Skeletal muscle satellite cell (primary cell): Measurements from ENCODE around the gene GPALPP1.
"Not testable (repeated sequence)": the region's sequence is repeated elsewhere in the genome, so short reads cannot be mapped to it uniquely, and the experiment has no call there.

Source experiments
- H3K27me3 ChIP-seq: 2 replicates; pipeline ENCODE4 v1.7.0; 2013; ENCODE audit warnings: low read length; ENCODE audit not compliant: control insufficient read depth, insufficient read depth
- H3K36me3 ChIP-seq: 2 replicates; pipeline ENCODE4 v1.7.0; 2013; ENCODE audit warnings: mild to moderate bottlenecking, control low read depth, low read length; ENCODE audit not compliant: insufficient read depth
- H3K4me1 ChIP-seq: 2 replicates; pipeline ENCODE4 v1.7.0; 2013; ENCODE audit warnings: low read length; ENCODE audit not compliant: control insufficient read depth, insufficient read depth
- H3K4me2 ChIP-seq: 2 replicates; pipeline ENCODE4 v1.7.0; 2013; ENCODE audit warnings: mild to moderate bottlenecking, low read length
- H3K4me3 ChIP-seq: 2 replicates; pipeline ENCODE4 v1.7.0; 2013; ENCODE audit warnings: low read length
- H3K9ac ChIP-seq: 2 replicates; pipeline ENCODE4 v1.7.0; 2013; ENCODE audit warnings: mild to moderate bottlenecking, low read depth, low read length, moderate library complexity
- H3K9me3 ChIP-seq: replicated peaks from 2 replicates; pipeline ENCODE4 v1.7.0; 2013; ENCODE audit warnings: mild to moderate bottlenecking, control low read depth, low read length

Gene GPALPP1

GRCh38 chr13:45011198-45011597 lies 21.9 kb downstream of the GPALPP1 start:
- H3K9me3 ChIP-seq = no peaks in the 10 kb centered on the region
- H3K27me3 ChIP-seq = no peaks in the 10 kb centered on the region
- H3K4me3 ChIP-seq = no peak overlapping the region
- no peak overlapping the region for H3K4me2 ChIP-seq
- no peak overlapping the region for H3K9ac ChIP-seq
- no peaks in the 10 kb centered on the region for H3K4me1 ChIP-seq
- peaks cover 33% of the 10 kb centered on the region for H3K36me3 ChIP-seq

- Histone ChIP-seq H3K27me3 (no peaks in the 10 kb centered on the region), H3K4me2 (no peak overlapping the region), H3K4me1 (no peaks in the 10 kb centered on the region), H3K9ac (no peak overlapping the region), H3K36me3 (peaks cover 23% of the 10 kb centered on the region), H3K9me3 (no peaks in the 10 kb centered on the region), H3K4me3 (no peak overlapping the region)
Measured at GRCh38 chr13:45015300-45015699, 26.0 kb downstream of the GPALPP1 start.

GRCh38 chr13:45016792-45017425 lies 27.6 kb downstream of the GPALPP1 start:
- peaks cover 22% of the 10 kb centered on the region for H3K36me3 ChIP-seq
- no peaks in the 10 kb centered on the region for H3K9me3 ChIP-seq
- H3K27me3 ChIP-seq = no peaks in the 10 kb centered on the region

GRCh38 chr13:45019981-45020380 lies 30.6 kb downstream of the GPALPP1 start:
- H3K4me2 ChIP-seq, H3K27me3 ChIP-seq, H3K9me3 ChIP-seq, H3K4me3 ChIP-seq, H3K9ac ChIP-seq, H3K4me1 ChIP-seq: not testable (repeated sequence)
- peaks cover 20% of the 10 kb centered on the region for H3K36me3 ChIP-seq

More at GRCh38 chr13:45016792-45017425, 27.6 kb downstream of the GPALPP1 start:
- H3K9ac ChIP-seq = no peak overlapping the region
- H3K4me2 ChIP-seq = no peak overlapping the region
- H3K4me1 ChIP-seq = no peaks in the 10 kb centered on the region
- H3K4me3 ChIP-seq = no peak overlapping the region

- no peak overlapping the region for H3K4me2 ChIP-seq
- H3K36me3 ChIP-seq = peaks cover 20% of the 10 kb centered on the region
- no peaks in the 10 kb centered on the region for H3K4me1 ChIP-seq
- H3K9ac ChIP-seq = no peak overlapping the region
- H3K27me3 ChIP-seq = no peaks in the 10 kb centered on the region
- no peak overlapping the region for H3K4me3 ChIP-seq
- no peaks in the 10 kb centered on the region for H3K9me3 ChIP-seq
Measured at GRCh38 chr13:45021250-45021649, 31.9 kb downstream of the GPALPP1 start.

GRCh38 chr13:45024847-45025246 lies 35.5 kb downstream of the GPALPP1 start:
- no peak overlapping the region for H3K9ac ChIP-seq
- peaks cover 15% of the 10 kb centered on the region for H3K36me3 ChIP-seq
- H3K4me3 ChIP-seq = no peak overlapping the region
- H3K27me3 ChIP-seq = no peaks in the 10 kb centered on the region
- no peaks in the 10 kb centered on the region for H3K4me1 ChIP-seq
- no peak overlapping the region for H3K4me2 ChIP-seq
- no peaks in the 10 kb centered on the region for H3K9me3 ChIP-seq

- no peak overlapping the region for H3K4me2 ChIP-seq
Measured at GRCh38 chr13:45034342-45034741, 45.0 kb downstream of the GPALPP1 start.

GRCh38 chr13:45036206-45036605 lies 46.9 kb downstream of the GPALPP1 start:
- Histone ChIP-seq H3K4me1 (peaks cover 5% of the 10 kb centered on the region), H3K36me3 (peaks cover 5% of the 10 kb centered on the region), H3K9me3 (no peaks in the 10 kb centered on the region), H3K4me3 (no peak overlapping the region), H3K9ac (no peak overlapping the region), H3K27me3 (no peaks in the 10 kb centered on the region), H3K4me2 (no peak overlapping the region)

More at GRCh38 chr13:45034342-45034741, 45.0 kb downstream of the GPALPP1 start:
- Histone ChIP-seq H3K36me3 (peaks cover 5% of the 10 kb centered on the region), H3K9ac (no peak overlapping the region), H3K9me3 (no peaks in the 10 kb centered on the region), H3K27me3 (no peaks in the 10 kb centered on the region), H3K4me1 (no peaks in the 10 kb centered on the region), H3K4me3 (no peak overlapping the region)

- Histone ChIP-seq H3K4me2 (no peak overlapping the region), H3K9ac (no peak overlapping the region), H3K9me3 (no peaks in the 10 kb centered on the region), H3K4me1 (peaks cover 5% of the 10 kb centered on the region), H3K4me3 (no peak overlapping the region), H3K27me3 (no peaks in the 10 kb centered on the region), H3K36me3 (no peaks in the 10 kb centered on the region)
Measured at GRCh38 chr13:45040173-45040572, 50.8 kb downstream of the GPALPP1 start.

GRCh38 chr13:45040622-45041021 lies 51.3 kb downstream of the GPALPP1 start:
- Histone ChIP-seq H3K9ac (no peak overlapping the region), H3K4me2 (no peak overlapping the region), H3K9me3 (no peaks in the 10 kb centered on the region), H3K27me3 (no peaks in the 10 kb centered on the region), H3K4me3 (no peak overlapping the region), H3K4me1 (peaks cover 5% of the 10 kb centered on the region), H3K36me3 (no peaks in the 10 kb centered on the region)

- Histone ChIP-seq H3K4me3 (no peak overlapping the region), H3K27me3 (no peaks in the 10 kb centered on the region), H3K9me3 (no peaks in the 10 kb centered on the region), H3K4me1 (peaks cover 7% of the 10 kb centered on the region), H3K36me3 (no peaks in the 10 kb centered on the region), H3K4me2 (no peak overlapping the region), H3K9ac (no peak overlapping the region)
Measured at GRCh38 chr13:45042539-45042938, 53.2 kb downstream of the GPALPP1 start.

- Histone ChIP-seq H3K4me3 (peak overlapping the region; percentile 67), H3K36me3 (no peaks in the 10 kb centered on the region), H3K4me1 (peaks cover 5% of the 10 kb centered on the region), H3K4me2 (peak overlapping the region; percentile 87), H3K9ac (peak overlapping the region; percentile 76), H3K27me3 (no peaks in the 10 kb centered on the region), H3K9me3 (no peaks in the 10 kb centered on the region)
Measured at GRCh38 chr13:45046445-45046844, 57.1 kb downstream of the GPALPP1 start.
